GM04503 (cell line): Measurements from ENCODE around the gene NEK6.

ENCODE experiments used
- DNase-seq: peaks from one replicate; pipeline ENCODE4 v3.0.0-alpha.2; 2012; ENCODE audit warnings: low read depth

The NEK6 gene

DNA sequence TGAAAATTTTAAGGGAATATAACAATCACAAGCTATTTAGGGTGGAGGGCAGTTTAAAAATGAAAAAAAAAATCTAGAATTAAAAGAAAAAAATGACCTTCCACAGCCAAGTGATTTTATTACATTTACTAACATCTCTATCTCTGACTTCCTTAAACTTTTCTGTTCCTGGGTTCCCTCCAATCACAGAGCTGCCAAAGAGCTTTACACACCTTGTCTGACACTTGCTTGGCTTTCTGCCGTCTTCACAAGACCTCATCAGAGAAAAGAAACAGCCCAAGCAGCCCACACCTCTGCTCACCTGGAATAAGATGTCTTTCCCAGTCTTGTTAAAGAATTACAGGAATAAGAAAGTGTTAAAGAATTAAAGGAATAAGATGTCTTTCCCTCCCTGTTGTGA is 118.6 kb downstream of the NEK6 start:
- DNase-seq: no peak

DNA sequence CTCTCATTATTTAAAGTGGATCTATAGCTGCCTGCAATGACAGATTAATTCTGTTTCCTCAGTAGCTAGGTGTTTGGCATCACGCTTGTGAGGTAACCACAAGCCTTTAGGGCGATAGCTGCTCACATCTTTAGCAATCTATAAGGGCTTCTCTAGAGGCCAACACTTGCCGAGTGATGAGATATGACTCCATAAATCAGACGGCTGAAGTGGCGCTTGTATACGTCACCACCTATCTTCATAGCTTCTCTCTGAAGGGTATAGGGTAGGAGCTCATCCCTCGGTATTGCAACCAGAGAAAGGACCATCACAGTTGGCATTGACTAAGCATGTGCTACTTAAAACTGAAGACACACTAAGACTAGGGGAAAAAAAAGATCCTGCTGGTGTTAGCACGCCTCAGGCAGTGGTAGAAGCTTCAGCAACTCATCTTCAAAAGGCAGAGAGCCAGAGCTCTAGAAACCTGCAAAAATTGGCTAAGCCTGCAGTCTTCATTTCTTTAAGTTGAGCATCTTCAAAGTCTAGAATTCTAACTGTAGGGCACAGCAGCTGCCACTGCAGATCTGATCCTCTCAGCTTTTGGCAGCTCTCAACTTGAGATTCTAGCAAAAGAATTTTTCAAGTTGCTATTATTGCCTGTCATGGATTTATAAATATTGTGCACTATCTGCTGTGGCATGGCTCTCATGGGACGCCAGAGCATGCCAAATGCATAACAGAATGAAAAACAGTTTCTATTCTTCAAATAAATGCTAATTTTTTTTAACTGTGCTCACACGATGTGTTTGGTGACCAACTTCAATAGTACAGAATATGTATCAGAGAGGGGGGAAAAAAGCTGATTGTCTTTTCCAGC is 120.0 kb downstream of the NEK6 start:
- DNase-seq: no peak

DNA sequence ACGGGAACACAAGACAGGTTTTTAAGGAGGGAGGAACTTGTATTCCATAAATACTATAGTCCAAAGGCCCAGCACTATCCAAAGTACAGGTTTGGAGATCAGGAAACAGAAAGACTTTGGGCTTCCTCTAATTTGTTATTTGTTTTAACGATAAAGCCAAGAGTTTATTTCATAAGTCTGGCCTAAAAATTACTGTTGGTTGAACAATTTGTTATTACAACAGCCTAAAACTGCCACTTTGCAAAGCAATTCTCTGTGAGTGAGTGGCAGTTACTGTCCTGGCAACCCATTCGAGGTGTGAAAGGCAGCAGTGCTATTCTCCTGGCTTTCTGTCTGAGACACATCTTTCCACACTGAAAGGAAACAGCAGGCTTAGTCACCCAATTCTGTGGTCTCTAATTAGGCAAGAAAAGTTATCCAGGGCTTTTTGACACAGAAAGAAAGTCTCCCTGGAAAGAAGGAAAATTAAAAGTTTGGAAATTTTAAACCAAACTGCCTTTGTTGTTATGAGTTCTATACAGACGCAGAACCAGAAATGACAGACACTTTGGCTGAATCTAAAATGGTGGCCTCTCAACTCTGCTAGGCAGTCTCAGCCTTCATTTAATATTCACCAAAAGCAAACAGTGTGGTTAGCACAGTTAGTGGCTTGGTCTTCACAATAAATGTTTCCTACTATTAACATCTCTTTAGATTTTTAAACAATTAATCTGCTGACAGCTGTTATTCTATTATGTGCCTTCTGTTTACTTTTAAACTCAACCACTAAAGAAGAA is 123.6 kb downstream of the NEK6 start:
- DNase-seq: no peak

DNA sequence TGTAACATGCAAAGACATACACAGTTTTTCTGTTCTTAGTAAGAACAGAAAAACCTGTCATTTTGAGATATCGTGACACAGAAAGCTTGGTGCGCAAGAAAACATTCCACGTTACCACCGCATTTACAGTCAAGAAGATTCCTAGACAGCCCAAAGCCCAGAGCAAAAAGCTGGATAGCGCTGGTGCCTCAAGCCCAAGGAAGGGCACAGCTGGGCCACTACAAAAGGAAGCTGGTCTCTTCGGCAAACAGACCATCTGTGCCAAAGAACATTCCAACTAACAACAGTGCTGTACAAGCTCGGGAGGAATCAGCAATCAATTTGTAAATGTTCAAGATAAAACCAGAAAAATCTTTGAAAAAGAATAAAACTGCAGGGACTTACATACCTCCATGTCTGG is 126.5 kb downstream of the NEK6 start:
- no peak for DNase-seq

DNA sequence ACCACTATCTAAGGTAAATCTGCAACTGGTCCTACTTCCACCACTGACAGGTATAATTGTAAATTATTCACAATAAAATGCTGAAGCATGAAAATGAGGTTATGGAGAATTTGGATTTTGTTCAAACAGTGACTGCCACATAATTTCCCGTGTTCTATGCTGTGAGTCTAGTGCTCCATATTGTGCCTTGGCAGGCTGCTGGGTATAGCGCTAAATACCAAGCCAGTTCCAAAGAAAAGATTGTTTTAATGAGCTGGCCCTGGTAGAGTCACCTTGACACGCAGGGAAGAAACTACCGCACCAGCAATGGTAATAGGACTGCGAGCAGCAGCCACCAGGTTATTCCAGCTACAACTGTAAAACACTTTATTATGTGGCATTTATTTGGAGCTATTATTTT is 127.1 kb downstream of the NEK6 start:
- no peak for DNase-seq

DNA sequence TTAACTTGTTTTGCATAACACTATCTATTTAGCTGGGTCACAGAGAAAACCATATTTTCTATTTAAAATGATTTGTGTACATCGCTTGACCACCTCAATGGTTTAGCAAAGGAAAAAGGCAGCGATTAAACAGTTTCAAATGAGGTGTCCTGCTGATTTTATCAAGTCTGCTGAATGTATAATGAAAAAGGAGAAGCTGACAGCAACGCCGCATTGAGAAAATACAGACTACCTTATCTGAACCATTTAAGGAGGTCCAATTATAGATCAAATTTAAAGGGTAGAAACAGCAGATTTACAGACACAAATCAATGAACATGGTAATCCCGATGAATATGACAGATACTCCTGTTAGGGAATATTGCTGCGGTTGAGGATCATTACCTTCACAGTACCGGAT is 127.9 kb downstream of the NEK6 start:
- no peak for DNase-seq

DNA sequence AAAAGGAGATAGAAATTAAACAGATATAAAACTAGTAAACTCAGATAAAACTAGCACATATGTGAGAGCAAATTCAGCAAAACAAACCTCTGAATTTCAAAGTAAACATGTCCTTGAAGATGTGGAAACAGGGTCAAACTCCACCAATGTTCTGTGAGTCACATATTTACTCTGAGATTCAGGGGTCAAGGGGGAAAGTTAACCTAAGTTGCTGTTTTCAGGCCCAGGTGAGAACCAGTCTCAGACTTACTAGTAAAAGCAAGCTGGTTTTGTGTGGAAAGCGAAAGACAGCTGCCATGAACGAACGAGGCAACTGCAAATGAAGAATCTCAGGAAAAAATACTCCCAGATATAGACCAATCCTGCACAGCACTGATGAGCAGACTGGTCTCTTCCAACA is 128.5 kb downstream of the NEK6 start:
- no peak for DNase-seq

DNA sequence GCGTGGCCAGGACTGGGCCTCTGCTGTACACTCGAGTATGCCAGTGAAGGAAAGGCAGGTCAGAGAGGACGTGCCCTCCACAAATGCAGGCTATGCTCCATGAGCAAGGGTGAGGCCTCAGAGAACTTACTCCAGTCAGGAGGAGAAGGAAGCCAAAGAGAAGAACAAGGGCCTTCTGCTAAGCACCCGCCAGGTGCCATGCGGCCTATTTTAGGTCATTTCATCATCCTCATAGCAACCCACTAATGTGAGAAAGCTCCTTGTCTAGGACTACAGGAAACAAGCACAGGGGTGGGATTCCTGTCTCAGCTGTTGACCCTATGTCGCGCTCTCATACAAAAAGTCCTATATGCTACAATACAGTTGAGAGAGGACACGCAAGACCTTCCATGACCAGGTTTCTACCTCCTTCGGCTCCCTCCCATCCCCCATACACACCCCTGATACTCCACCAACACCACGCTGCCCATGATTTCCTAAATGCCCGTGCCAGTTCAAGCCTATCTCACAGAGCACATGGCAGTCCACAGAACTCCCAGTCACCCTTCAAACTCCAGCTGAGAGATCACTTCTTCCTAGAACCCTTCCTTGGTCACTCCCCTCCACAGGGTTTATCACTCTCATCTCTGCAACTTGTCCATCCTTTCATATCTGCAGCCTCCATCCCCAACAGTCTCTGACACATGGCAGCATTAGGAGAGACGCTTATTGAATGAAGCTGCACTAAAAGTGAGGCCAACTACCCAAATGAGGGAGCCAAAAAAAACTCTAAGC is 130.7 kb downstream of the NEK6 start:
- no peak for DNase-seq

DNA sequence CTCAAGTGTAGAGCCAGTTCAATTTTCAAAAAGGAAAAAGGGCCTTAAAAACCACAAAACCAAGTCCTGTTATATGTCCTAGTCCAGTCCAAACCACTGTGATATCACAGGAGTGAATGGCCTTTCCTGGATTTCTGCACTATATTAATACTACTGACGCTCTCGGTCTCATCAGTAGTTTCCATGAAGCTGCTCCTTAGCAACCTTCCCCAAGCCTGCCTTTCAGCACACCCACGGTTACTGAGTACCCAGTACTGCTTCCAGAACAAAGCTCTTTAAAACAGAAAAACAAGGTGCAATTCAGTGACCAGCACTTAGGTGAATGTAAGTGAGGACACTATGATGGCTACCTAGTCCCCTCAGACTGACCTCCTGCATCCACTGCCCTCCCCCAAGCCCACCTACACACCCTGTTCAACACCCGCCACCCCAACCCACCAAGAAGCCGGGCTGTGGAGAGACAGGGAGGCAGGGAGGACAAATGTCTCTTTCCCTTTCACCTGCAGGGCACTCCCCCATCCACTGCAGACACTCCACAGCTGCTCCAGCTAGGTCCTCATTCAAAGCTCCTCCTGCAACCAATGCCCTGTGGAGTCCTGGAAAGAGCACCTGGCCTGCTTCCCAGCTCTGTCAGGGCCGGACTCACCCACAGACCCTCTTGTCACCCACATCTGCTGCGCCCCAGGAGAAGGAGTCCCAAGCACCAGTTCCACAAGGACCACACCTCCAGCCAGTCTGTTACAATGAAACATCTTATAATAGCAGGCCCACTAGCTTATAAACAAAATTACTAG is 131.6 kb downstream of the NEK6 start:
- no peak for DNase-seq

DNA sequence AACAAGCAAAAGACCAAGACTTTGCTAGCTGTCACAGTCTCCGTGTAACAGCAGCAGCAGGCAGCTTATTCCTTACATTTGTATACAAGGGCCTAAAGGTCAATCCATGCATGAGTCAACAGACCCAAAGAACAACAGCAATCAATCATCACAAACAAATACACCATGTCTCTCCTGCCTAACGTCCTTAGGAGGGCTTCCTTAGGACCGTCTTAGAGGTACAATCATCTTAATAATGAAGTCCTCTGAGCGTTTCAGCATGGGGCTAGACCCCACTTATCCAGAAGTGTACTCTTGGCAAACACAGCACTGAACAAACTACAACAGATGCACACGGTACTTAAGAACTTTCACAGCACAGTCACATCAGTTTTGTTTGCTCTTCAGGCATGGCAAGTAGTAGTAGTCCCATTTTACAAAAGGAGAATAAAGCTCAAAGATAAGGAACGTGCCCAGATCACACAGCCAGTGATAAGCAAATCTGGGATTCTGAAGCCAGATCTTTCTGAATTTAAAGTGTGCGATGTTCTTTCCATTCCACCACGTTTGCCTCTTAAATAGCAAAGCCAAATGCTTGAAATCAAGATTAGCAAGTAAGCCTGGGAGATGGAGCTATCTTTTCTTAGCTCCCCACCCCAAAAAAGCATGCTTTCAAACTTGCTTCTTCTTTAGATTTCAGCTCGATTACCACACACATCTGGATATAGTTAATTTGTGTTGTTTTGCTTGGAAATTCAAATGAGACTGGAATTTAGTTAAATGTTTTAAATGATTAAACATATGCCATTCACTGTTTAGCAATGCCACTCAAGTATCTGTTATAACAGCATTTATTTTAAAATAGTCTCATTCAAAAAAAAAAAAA is 133.3 kb downstream of the NEK6 start:
- DNase-seq: no peak

DNA sequence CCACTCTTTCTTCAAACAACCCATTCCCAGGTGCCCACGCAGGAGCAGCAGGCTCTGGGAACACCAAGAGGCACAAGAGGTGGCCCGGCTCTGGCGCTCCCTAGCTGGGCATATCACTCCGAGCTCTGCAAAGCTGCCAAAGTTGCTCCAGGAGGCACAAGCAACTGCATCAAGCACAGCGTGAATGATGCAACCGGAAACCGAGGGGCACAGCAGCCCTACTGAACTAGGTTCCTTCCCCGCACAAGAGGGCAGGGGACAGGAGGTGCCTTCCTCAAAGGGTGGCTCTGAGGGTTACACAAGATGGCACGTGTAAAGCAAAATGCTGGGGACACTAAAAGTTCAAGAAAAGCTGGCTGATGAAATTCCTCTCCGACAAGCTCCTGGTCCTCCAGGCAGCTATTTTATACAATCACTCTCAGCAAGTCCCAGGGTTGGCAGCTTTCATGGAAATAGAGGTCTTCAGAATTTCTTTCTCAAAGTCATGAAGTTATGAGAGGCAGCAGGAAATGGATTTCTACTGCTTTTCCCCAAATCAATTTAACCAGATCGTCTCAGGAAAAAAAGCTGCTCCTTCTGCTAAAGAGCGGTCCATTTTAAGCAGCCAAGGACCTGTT is 134.6 kb downstream of the NEK6 start:
- DNase-seq: no peak

DNA sequence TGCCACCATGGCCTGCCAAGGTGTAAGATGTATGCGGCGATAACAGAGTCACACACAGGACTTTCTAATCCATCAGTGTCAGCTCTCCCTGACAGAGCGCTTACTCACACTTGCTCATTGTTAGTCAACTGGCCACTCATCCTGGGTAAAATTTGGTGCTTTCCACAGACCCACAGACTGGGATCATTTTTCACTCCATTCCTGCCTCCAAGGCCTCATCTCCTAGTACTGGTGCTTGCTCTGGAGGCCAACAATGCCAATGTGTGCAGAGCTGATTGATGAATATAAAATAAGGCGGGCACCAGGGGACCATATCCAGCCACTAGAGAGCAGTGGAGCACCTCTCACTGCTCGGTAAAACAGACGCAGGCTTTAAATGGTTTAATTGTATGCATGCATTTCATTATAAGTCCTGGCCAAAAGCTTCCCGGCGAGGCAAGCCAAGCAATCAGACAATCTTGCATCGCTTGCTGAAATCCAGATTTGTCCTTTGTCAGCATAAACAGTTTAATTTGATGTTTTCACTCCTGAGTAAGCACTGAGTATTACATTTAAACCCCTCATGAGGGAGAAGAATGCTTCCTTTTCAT is 135.2 kb downstream of the NEK6 start:
- DNase-seq: peak; percentile 78

DNA sequence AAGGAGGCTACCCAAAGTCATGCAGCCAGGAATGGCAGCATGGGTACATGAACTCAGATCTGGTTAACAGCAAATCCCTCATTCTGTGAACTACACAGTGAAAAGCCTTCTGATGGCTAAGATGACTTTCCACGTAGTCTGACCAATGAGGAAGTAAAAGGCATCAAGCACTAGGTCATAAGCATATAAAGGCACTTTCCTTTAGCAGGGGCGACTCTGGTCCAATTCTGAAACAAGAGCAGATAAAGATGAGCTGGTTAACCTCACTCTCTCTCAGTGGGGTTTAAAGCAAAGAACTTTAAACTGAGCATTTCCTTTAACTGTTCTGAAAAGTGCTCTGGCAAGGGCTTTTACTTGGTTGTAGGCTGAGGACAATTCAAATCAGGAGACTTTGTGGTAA is 136.4 kb downstream of the NEK6 start:
- DNase-seq: no peak

DNA sequence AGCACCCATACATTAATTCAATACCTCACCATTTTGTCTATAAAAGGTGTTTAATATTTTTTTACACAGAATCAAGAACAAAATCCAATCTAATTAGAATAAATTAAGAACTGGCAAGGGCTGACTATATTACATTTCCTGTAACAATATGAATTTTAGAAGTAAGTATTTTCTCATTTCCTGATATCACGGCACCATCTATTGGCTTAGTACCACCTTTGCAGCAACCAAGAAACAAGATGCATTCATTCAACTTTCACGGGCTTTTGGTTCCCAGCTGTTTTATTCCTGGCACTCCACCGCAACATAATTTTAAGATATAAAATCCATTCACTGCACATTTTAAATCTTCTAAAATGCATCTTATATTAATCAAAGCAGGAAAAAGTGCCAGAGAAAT is 136.8 kb downstream of the NEK6 start:
- DNase-seq: no peak

DNA sequence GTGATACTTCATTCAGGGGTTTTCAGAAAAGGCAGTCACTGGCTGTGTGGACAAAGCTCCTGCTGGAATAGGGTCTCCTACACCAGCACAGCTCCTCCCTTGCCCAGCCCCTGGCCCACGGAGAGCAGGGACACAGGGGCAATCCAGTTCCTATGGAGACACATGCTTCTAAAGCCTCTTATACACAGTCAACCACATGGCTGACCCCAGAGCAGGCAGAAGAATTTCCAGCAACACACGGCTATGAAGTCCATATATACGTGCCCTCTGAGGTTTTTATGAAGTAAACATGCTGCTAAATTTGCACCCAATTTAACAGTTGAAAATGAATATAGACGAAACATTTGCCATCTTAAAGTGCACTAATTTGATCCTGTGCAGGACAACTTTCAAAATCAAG is 138.1 kb downstream of the NEK6 start:
- no peak for DNase-seq

DNA sequence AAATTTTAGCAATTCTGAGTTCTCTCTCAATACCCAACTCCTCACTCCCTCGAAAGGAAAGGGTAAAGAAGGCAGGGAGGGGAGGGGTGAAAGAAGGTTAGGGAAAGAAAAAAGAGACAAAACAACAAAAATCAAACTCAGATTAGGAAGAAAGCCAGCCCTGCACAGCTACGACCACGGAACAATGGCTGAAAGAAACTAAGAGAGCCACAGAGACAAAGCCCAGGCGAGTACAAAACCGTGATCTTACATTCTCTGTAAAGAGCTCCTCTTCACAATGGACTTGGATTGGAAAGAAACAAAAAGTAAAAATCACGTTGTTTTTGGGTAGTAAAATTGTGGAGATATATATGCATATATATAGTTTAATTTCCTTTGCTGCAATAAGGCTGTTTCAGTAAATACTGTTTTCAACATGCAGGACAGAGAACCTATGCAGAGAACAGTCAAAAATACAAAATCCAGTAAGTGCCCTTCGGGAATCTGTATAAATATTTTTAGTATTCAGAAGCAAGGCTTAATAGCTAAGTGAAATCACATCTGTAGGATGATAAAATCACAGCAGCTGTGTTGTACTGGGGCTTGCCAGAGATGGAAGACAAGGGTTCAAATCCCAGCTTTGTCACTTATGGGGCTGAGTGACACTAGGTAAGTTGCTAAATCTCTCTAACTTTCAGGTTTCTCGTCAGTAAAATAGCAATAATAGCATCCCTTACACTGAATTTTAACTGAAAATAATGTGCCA is 140.6 kb downstream of the NEK6 start:
- no peak for DNase-seq

DNA sequence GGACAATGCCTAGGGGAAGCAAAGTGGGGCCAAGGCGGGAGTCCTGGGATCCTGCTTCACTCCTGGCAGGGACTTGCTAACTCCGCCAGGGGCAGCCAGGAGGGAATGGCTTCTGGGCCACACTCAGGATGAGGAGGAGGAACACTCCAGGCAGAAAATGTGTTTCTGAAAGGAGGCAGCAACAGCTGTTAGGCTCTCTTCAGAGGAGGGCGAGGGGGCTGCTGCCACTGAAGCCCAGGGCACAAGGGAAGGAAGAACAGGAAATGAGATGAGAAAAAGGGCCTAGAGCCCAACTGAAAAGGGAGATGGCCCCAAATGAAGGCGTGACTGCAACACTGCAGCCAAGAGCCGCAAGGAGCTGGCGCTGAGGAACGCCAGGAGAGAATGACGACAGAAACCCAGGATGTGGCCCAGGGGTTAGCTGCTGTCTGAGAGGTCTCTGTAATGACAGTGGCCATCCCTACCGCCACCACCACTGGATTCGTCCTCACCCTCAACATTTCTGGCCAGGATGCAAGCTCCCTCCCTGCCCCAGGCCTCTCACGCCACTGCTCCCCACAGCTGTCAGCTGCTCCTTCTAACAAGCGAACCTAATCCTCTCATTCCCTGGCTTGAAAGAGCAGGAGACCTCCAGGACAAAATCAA is 141.7 kb downstream of the NEK6 start:
- DNase-seq: peak; percentile 31

DNA sequence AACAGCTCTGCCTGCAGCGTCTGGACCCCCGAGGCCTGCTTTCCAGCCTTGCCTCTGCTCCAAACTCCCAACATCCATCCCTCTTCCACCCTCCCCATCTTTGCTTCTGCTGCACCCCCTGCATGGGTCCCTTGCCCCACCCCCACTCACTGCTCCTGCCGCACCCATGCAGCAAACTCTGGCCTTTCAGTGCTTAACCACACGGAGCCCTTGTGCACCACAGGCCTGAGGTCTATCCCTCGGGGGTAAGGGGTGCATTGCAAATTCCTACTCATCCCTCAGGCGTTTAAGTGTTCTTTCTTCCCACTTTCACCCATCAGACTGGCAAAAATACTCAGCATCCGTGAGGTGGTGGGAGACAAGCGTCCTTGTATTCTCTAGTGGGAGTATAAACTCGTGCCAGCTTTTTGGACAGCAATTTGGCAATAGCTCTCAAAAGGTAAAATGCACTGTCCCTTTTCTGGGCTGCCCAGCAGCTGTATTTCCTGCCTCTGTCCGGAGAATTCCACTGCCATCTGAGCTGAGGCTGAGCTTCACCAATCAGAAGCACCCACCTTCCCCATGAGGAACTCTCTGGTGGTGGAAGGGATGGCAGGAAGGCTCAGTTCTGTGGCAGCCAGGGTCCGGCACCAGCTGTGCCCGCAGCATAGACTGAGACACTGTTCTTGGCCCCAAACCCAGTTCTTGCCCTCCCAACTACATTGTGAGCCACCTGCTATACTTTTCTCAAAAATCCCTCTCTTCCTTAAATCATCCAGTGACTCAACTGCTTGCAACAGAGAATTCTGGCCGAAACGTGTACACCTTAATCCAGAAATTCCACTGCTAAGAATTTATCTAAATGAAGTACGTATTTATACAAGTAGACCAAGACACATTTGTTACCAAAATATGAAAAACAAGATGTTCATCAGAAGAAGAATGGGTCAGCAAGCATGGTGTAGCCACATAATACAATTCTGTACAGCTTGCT is 142.5 kb downstream of the NEK6 start:
- no peak for DNase-seq
